ENCODE results near the gene CATSPERB.
A peak's percentile ranks its signal among the peaks of the same experiment; 100 is the strongest.

CATSPERB gene

GRCh38 chr14:91585856-91586255 is 146.0 kb downstream of the CATSPERB start:
- no peak for TF ChIP-seq CTCF (IDR thresholded peaks at IDR 0.05; ENCODE audit: low read length, missing control alignments)
- H3K4me3 ChIP-seq (replicated peaks; ENCODE audit: low read depth, low read length) = no peak overlapping the region
- DNase-seq (ENCODE audit: low read depth) = no peak

GRCh38 chr14:91582761-91583160 is 149.1 kb downstream of the CATSPERB start:
- DNase-seq (ENCODE audit: low read depth) = no peak
- no peak for TF ChIP-seq CTCF (IDR thresholded peaks at IDR 0.05; ENCODE audit: low read length, missing control alignments)
- no peak overlapping the region for H3K4me3 ChIP-seq (replicated peaks; ENCODE audit: low read depth, low read length)

GRCh38 chr14:91580876-91581577 is 150.9 kb downstream of the CATSPERB start:
- no peak for TF ChIP-seq CTCF (IDR thresholded peaks at IDR 0.05; ENCODE audit: low read length, missing control alignments)
- DNase-seq (ENCODE audit: low read depth) = no peak
- no peak overlapping the region for H3K4me3 ChIP-seq (replicated peaks; ENCODE audit: low read depth, low read length)

- no peak for TF ChIP-seq CTCF (IDR thresholded peaks at IDR 0.05; ENCODE audit: low read length, missing control alignments)
- no peak overlapping the region for H3K4me3 ChIP-seq (replicated peaks; ENCODE audit: low read depth, low read length)
- DNase-seq (ENCODE audit: low read depth) = no peak
Measured at GRCh38 chr14:91577632-91578233, 154.2 kb downstream of the CATSPERB start.

GRCh38 chr14:91575469-91576208 is 156.2 kb downstream of the CATSPERB start:
- no peak for DNase-seq (ENCODE audit: low read depth)
- H3K4me3 ChIP-seq (replicated peaks; ENCODE audit: low read depth, low read length) = no peak overlapping the region
- no peak for TF ChIP-seq CTCF (IDR thresholded peaks at IDR 0.05; ENCODE audit: low read length, missing control alignments)

GRCh38 chr14:91573894-91574837 is 157.7 kb downstream of the CATSPERB start:
- TF ChIP-seq CTCF (IDR thresholded peaks at IDR 0.05; ENCODE audit: low read length, missing control alignments) = no peak
- DNase-seq (ENCODE audit: low read depth) = peak; percentile 24
- H3K4me3 ChIP-seq (replicated peaks; ENCODE audit: low read depth, low read length) = peak overlapping the region; percentile 27
